OCI-LY3 (cell line): Measurements from ENCODE around the gene CPXM2.

Source experiments
- EZH2phosphoT487 ChIP-seq: fragments of 200-600 bp; shearing (Covaris generic); IDR thresholded peaks from 2 replicates; pipeline ENCODE4 v1.6.1; 2018; ENCODE audit warnings: antibody characterized with exemption, mixed run types, low read depth
- TF ChIP-seq, protein P1 (sequence below): fragments of 200-600, 300-600 bp; sonication (generic); IDR thresholded peaks from 2 replicates; pipeline ENCODE4 v1.5.1; 2014; ENCODE audit warnings: antibody characterized with exemption, low read length, low read depth

DNA sequence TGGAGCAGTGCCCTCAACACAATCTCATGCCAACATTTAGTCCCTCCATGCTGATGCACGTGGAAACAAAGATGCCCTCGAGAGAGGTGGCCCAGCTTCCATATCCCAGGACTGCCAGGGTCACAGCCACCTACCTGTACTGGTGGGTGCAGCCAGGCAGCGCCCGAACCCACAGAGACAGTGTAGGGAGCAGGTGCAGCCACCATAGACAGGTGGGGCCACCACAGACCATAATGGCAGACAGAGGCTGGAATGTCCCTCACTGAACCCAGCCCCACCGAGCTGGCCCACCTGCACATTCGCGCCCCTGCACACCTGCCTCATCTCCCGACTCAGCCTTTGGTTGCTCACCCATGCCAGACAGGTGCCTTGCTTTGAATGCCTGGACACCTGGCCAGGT, 18.3 kb upstream of the CPXM2 start:
- TF ChIP-seq, protein P1, sequence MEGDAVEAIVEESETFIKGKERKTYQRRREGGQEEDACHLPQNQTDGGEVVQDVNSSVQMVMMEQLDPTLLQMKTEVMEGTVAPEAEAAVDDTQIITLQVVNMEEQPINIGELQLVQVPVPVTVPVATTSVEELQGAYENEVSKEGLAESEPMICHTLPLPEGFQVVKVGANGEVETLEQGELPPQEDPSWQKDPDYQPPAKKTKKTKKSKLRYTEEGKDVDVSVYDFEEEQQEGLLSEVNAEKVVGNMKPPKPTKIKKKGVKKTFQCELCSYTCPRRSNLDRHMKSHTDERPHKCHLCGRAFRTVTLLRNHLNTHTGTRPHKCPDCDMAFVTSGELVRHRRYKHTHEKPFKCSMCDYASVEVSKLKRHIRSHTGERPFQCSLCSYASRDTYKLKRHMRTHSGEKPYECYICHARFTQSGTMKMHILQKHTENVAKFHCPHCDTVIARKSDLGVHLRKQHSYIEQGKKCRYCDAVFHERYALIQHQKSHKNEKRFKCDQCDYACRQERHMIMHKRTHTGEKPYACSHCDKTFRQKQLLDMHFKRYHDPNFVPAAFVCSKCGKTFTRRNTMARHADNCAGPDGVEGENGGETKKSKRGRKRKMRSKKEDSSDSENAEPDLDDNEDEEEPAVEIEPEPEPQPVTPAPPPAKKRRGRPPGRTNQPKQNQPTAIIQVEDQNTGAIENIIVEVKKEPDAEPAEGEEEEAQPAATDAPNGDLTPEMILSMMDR: no peak
- TF ChIP-seq EZH2phosphoT487: no peak
